ENCODE data around the gene VGLL4.
A peak's percentile ranks its signal among the peaks of the same experiment; 100 is the strongest.

VGLL4 gene

GRCh38 chr3:11606865-11607440 is 36.8 kb downstream of the VGLL4 start:
- Histone ChIP-seq H3K4me3 (ENCODE audit: low read depth, low read length) (no peak overlapping the region), H3K9ac (no peak overlapping the region), H2AFZ (no peak overlapping the region), H3K27ac (no peak overlapping the region), H3K4me1 (peaks cover 6% of the 10 kb centered on the region), H3K9me3 (ENCODE audit: control insufficient read depth, low read length) (no peaks in the 10 kb centered on the region), H3K79me2 (peaks cover 27% of the 10 kb centered on the region), H3K36me3 (ENCODE audit: control insufficient read depth, insufficient read depth, low read length) (no peaks in the 10 kb centered on the region), H3K4me2 (ENCODE audit: low read length) (no peak overlapping the region), H3K27me3 (ENCODE audit: control insufficient read depth, insufficient read depth, low read length) (no peaks in the 10 kb centered on the region)
- TF ChIP-seq CTCF (IDR thresholded peaks at IDR 0.05) = no peak

- H3K4me1 ChIP-seq = peaks cover 6% of the 10 kb centered on the region
- no peak overlapping the region for H3K27ac ChIP-seq
Observed at GRCh38 chr3:11606090-11606784, 37.5 kb downstream of the VGLL4 start.

DNA sequence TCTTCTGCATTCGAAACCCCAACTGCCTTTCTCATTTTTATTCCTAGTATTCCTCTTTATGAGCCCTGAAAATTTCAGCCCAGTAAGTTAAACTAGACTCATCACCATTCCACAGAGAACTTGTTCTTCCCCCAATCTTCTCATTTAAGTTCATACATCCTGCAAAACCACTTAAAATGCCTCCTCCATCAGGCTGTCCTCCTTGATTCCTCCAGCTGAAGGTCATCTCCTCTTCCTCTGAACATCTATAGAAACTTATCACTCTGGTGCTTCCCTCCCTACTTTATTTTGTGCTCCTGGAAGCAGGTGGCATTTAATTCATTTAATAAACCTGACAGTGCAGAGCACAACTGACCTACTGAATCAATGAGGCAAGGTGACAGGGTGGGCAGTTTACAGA is 38.3 kb downstream of the VGLL4 start:
- no peak overlapping the region for H3K9ac ChIP-seq
- H2AFZ ChIP-seq = no peak overlapping the region
- H3K27me3 ChIP-seq (ENCODE audit: control insufficient read depth, insufficient read depth, low read length) = no peaks in the 10 kb centered on the region
- H3K27ac ChIP-seq = no peak overlapping the region
- peaks cover 14% of the 10 kb centered on the region for H3K4me1 ChIP-seq
- H3K36me3 ChIP-seq (ENCODE audit: control insufficient read depth, insufficient read depth, low read length) = no peaks in the 10 kb centered on the region
- H3K9me3 ChIP-seq (ENCODE audit: control insufficient read depth, low read length) = no peaks in the 10 kb centered on the region
- TF ChIP-seq CTCF (IDR thresholded peaks at IDR 0.05) = no peak
- no peak overlapping the region for H3K4me3 ChIP-seq (ENCODE audit: low read depth, low read length)
- H3K4me2 ChIP-seq (ENCODE audit: low read length) = no peak overlapping the region
- H3K79me2 ChIP-seq = peaks cover 16% of the 10 kb centered on the region

More at GRCh38 chr3:11606090-11606784, 37.5 kb downstream of the VGLL4 start:
- Histone ChIP-seq H3K79me2 (peaks cover 23% of the 10 kb centered on the region), H3K36me3 (ENCODE audit: control insufficient read depth, insufficient read depth, low read length) (no peaks in the 10 kb centered on the region), H3K9me3 (ENCODE audit: control insufficient read depth, low read length) (no peaks in the 10 kb centered on the region), H3K4me3 (ENCODE audit: low read depth, low read length) (no peak overlapping the region), H2AFZ (no peak overlapping the region), H3K4me2 (ENCODE audit: low read length) (no peak overlapping the region), H3K9ac (no peak overlapping the region), H3K27me3 (ENCODE audit: control insufficient read depth, insufficient read depth, low read length) (no peaks in the 10 kb centered on the region)
- TF ChIP-seq CTCF (IDR thresholded peaks at IDR 0.05) = no peak

DNA sequence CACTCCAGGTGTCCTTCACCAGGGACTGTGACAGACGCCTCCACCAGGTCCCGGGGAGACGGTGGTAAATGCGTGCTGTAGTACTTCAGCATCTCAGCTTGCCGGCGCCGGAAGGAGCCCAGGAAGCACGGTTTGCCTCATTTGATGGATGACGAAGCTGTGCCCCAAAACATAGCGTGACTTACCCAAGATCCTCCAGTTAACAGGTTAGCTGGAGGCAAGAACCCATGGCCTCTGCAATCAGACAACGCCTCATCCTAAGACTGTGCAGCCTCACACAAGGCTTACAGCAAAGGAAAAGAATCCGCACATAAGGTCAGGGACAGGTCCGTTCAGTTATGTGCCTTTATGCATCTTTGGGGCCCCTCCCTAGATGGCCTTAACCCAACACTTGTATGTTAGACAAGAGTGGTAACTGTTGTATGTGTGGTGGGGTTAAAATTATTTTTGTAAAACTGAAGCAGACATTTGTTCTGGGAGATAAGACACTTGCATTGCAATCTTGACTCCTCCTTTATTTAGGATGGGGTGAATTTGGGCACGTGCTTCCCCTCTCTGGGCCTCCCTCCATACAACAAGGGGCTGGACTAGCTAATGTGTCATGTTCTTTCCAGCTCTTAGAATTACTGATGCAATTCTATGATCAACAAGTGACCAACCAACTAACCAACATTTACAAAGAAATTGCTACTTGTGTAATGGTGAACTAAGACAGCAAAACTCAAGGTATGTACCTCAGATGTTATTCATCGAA is 39.4 kb downstream of the VGLL4 start:
- Histone ChIP-seq H3K4me1 (peaks cover 21% of the 10 kb centered on the region), H3K79me2 (peaks cover 5% of the 10 kb centered on the region), H3K27me3 (ENCODE audit: control insufficient read depth, insufficient read depth, low read length) (no peaks in the 10 kb centered on the region), H3K9me3 (ENCODE audit: control insufficient read depth, low read length) (no peaks in the 10 kb centered on the region), H3K9ac (no peak overlapping the region), H3K4me3 (ENCODE audit: low read depth, low read length) (no peak overlapping the region), H3K4me2 (ENCODE audit: low read length) (no peak overlapping the region), H3K27ac (peak overlapping the region; percentile 29), H3K36me3 (ENCODE audit: control insufficient read depth, insufficient read depth, low read length) (no peaks in the 10 kb centered on the region), H2AFZ (no peak overlapping the region)
- TF ChIP-seq CTCF (IDR thresholded peaks at IDR 0.05) = no peak
